GM19328 (cell line): ENCODE data around the gene ZCCHC4.
A peak's percentile ranks its signal among the peaks of the same experiment; 100 is the strongest.
"Not testable (repeated sequence)": the region's sequence is repeated elsewhere in the genome, so short reads cannot be mapped to it uniquely, and the experiment has no call there.

Experiments used
- ATAC-seq: cut with Tn5 transposase; IDR thresholded peaks from one replicate; pipeline ENCODE4 v1.9.1; 2021; ENCODE audit warnings: mild to moderate bottlenecking, moderate library complexity; ENCODE audit not compliant: unreplicated experiment

Gene ZCCHC4

GRCh38 chr4:25320773-25321172, 8.2 kb downstream of the ZCCHC4 start:
- ATAC-seq = no peak

DNA sequence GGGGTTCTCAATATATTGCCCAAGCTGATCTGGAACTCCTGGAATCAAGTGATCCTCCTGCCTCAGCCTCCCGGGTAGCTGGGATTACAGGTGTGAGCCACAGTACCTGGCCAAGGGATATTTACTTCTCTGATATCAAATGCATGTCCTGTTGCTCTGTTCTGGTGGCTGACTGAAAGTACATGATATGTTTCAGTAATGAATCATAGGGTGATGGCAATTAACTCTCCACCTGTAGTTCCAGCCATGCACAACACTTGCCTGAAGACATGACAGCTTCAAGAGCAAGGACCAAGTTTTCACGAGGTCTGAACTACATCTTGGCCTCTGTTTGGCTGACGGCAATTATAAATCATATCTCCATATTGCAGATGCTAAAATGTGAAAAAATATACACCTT, 9.1 kb downstream of the ZCCHC4 start:
- no peak for ATAC-seq

- ATAC-seq = not testable (repeated sequence)
Observed at GRCh38 chr4:25328463-25328862, 15.9 kb downstream of the ZCCHC4 start.

- no peak for ATAC-seq
Observed at GRCh38 chr4:25330335-25330734, 17.8 kb downstream of the ZCCHC4 start.

GRCh38 chr4:25330905-25331808, 18.6 kb downstream of the ZCCHC4 start:
- ATAC-seq = peak; percentile 67

DNA sequence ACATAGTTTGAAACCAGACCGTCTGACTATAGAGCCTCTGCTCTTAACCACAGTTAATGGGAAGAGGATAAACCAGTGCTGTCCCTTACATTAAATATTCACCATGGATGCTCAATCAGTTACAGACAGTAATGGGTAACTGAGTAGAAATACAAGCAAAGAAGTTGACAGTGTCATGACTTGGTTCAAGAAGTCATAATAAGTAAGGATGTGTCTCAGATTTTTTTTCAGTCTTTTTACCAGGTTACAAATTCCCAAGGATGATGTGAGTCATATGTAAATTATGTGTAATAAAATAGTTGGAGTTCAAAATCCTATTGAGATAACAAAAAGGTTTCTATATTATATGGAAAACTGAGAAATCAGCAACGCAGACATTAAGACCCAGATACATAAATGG, 31.1 kb downstream of the ZCCHC4 start:
- no peak for ATAC-seq

DNA sequence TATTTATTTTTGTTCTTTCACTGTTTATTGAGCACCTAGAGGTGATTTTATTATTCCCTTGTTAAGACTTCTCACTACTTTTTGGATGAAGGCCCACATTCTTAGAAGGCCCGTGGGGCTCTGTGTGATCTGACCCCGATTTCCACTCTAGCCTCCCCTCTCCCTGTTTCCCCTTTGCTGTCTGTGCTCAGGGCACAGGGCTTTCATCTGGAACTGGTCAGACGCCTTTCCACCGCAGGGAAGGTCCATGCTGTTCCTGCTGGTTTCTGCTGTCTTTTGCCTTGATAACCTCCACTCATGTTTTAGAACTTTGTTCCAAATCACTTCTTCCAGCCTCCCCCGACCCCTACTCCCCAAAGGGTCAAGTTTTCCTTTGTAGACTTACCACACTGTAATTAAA, 33.2 kb downstream of the ZCCHC4 start:
- ATAC-seq = no peak

DNA sequence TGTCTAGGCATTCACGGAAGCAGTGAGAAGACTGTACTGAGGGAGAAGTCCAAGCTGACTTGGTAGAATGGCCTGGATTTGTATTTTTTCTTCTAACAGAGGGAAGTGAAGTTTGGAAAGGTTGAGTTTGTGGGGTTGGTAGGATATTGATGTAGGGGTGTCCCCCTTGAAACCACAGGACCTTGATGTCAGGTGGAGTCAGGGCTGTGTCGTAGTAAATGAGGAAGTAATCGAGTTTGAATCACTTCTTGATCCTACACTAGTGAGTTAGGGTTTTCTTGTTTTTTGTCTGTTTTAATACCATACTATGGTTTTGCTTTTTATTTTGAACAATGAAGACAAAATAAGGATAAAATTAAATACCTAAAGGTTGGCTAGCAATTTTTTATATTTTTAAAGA, 34.3 kb downstream of the ZCCHC4 start:
- no peak for ATAC-seq

- ATAC-seq = no peak
Observed at GRCh38 chr4:25347473-25347872, 34.9 kb downstream of the ZCCHC4 start.

GRCh38 chr4:25347971-25348370, 35.4 kb downstream of the ZCCHC4 start:
- no peak for ATAC-seq

- no peak for ATAC-seq
Observed at GRCh38 chr4:25350561-25350960, 38.0 kb downstream of the ZCCHC4 start.

- ATAC-seq = no peak
Observed at GRCh38 chr4:25351777-25352416, 39.3 kb downstream of the ZCCHC4 start.

- ATAC-seq = no peak
Observed at GRCh38 chr4:25356068-25356467, 43.5 kb downstream of the ZCCHC4 start.

- ATAC-seq = no peak
Observed at GRCh38 chr4:25358515-25359275, 46.1 kb downstream of the ZCCHC4 start.

DNA sequence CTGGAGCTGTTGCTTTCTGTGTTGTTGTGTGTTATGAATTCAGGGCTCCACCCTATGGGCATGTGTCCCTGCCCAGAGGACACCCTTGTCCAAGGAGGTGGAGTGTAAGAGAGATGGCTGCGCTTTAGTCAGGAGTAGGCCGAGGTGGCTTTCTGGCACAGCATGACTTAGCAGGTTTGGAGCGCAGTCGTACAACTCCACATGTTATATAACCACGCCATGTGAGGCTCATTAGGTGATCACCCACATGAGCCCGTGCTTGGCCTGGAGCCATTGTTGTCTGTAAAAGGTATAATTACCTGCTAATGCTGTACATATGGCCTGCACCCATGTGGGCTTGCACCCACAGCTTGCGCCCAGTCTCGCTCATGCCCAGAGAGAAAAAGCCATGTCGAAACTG, 48.7 kb downstream of the ZCCHC4 start:
- ATAC-seq = no peak

DNA sequence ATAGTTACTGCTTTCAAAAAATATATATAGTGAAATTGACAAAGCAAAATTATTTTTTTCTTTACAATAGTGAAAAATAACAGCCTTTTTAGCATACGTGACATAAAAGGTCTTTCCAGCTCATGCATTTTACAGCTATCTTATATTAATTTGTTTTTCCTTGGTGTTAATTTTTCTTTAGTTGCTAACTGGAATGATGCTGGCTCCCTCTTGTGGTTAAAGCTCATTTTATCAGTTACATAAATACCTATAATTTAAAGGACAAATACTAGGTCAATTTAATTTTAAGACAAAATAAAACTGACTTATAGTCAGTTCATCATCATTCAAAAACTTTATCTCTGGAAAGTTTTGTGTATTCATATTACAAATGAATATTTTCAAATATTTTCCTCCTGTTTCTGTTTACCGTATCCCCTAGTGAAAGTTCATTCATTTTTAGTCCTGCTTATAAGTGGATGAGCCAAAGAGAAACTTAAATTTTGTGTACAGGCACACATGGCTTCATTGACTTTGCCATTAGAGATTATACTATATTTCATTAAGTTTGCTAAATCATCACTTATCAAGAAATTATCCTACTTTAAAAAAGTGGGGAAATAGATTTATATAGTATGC, 54.5 kb downstream of the ZCCHC4 start:
- ATAC-seq = no peak

GRCh38 chr4:25367877-25368276, 55.3 kb downstream of the ZCCHC4 start:
- ATAC-seq = no peak

DNA sequence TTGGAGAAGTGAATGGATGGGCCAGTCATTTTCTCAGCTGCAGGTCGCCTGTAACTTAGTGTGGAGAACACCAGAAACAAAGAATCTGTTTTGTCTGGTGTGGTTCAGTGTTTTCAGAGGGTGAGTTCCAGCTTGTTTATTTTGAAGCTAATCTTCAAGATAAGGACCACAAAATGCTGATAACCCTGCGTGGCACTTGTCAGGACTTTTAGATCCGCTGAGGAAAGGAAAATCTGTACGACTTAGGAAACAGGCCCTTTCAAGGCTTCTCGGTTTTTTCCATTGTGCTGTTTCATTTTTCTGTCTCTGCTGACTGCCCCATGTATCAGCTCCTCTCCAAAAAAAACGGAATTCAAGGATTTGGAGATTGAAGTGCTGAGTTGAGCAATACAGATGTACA, 55.7 kb downstream of the ZCCHC4 start:
- no peak for ATAC-seq

DNA sequence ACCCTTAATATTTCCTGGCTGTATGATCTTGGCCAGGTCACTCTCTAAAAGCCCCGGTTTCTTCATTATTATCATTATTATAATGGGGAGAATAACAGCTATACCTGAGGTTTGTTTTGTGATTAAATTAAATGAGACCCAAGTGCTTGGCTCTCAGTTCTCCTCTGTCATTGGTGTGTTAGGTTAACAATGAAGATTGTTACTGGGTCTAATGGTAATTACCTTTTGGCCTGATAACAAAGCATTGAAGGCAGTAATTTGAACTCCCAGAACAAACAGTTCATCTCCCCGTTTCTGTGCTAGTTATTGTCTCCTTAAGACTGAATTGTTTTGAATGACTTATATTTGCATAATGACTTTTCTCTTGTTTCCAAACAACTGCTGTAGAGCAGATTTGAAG, 57.7 kb downstream of the ZCCHC4 start:
- ATAC-seq = no peak

GRCh38 chr4:25372549-25372948, 60.0 kb downstream of the ZCCHC4 start:
- ATAC-seq = not testable (repeated sequence)
